HepG2 (cell line): Measurements from ENCODE around the gene TIMM44. TPM values are rescaled to one million over a fixed set of nuclear protein-coding genes. Genes with fewer than 3 reads are reported as not detected.

Source experiments
- AHR ChIP-seq: IDR thresholded peaks from 2 replicates; pipeline ENCODE4 v1.6.1; 2018; ENCODE audit warnings: missing genetic modification reagents, missing compliant biosample characterization
- DRAP1 ChIP-seq: IDR thresholded peaks from 2 replicates; pipeline ENCODE4 v1.6.1; 2016; ENCODE audit warnings: missing genetic modification reagents, missing compliant biosample characterization
- FOXA1 ChIP-seq, 2 experiments: fragments of 450-650 bp in 1 of 2; sonication (generic) in 1 of 2; formaldehyde crosslinking in 1 of 2; IDR thresholded peaks; 2 replicates each; pipeline versions ENCODE4 v1.4.0 to v1.6.1; 2016 to 2020; ENCODE audit warnings: missing genetic modification reagents in 1 of 2
- GATAD1 ChIP-seq: IDR thresholded peaks from 2 replicates; pipeline ENCODE4 v1.6.1; 2016; ENCODE audit warnings: missing genetic modification reagents, missing compliant biosample characterization
- GATAD2A ChIP-seq: IDR thresholded peaks from 2 replicates; pipeline ENCODE4 v1.6.1; 2016
- HDAC6 ChIP-seq: fragments of 200-600 bp; sonication (generic); IDR thresholded peaks from 2 replicates; pipeline ENCODE4 v1.7.0; 2017; ENCODE audit warnings: mild to moderate bottlenecking, antibody characterized with exemption, low read length, low read depth
- MBNL3 ChIP-seq: fragments of 250-450 bp; sonication (Bioruptor Pico); conservative IDR thresholded peaks from 2 replicates; pipeline ENCODE4 v1.8.0; 2022; ENCODE audit warnings: mild to moderate bottlenecking, inconsistent platforms
- MED13 ChIP-seq: sonication (generic); formaldehyde crosslinking; IDR thresholded peaks from 2 replicates; pipeline ENCODE4 v1.5.0; 2020; ENCODE audit warnings: missing genetic modification reagents
- NR2F2 ChIP-seq: IDR thresholded peaks from 2 replicates; pipeline ENCODE4 v1.6.1; 2012; ENCODE audit warnings: low read depth, inconsistent platforms, borderline replicate concordance
- SAP130 ChIP-seq: IDR thresholded peaks from 2 replicates; pipeline ENCODE4 v1.6.1; 2016; ENCODE audit warnings: low read depth
- SIX4 ChIP-seq: sonication (generic); formaldehyde crosslinking; IDR thresholded peaks from 2 replicates; pipeline ENCODE4 v1.4.0; 2020; ENCODE audit warnings: missing genetic modification reagents
- SMC3 ChIP-seq: IDR thresholded peaks from 2 replicates; pipeline ENCODE4 v1.6.1; 2011; ENCODE audit warnings: low read length, improper control_type of control experiment
- SRSF1 ChIP-seq: fragments of 200-400 bp; formaldehyde crosslinking; optimal IDR thresholded peaks from 2 replicates; pipeline ENCODE3; 2017; ENCODE audit warnings: mild to moderate bottlenecking, low read depth, low read length, moderate library complexity
- TFE3 ChIP-seq: IDR thresholded peaks from 2 replicates; pipeline ENCODE4 v1.6.1; 2016
- XBP1 ChIP-seq: sonication (generic); formaldehyde crosslinking; IDR thresholded peaks from 2 replicates; pipeline ENCODE4 v1.5.0; 2020; ENCODE audit warnings: missing genetic modification reagents
- ZBTB1 ChIP-seq: sonication (generic); formaldehyde crosslinking; IDR thresholded peaks from 2 replicates; pipeline ENCODE4 v1.4.0; 2020; ENCODE audit warnings: missing genetic modification reagents, borderline replicate concordance
- ZFP1 ChIP-seq: IDR thresholded peaks from 2 replicates; pipeline ENCODE4 v1.6.1; 2016
- ZNF33A ChIP-seq: sonication (generic); formaldehyde crosslinking; IDR thresholded peaks from 2 replicates; pipeline ENCODE4 v1.5.1; 2020; ENCODE audit warnings: missing genetic modification reagents, mild to moderate bottlenecking, moderate library complexity, borderline replicate concordance
- ZNF432 ChIP-seq: sonication (generic); formaldehyde crosslinking; IDR thresholded peaks from 2 replicates; pipeline ENCODE4 v1.5.0; 2020; ENCODE audit warnings: missing genetic modification reagents, mild to moderate bottlenecking, borderline replicate concordance
- ZNF605 ChIP-seq: sonication (generic); formaldehyde crosslinking; IDR thresholded peaks from 2 replicates; pipeline ENCODE4 v1.8.0; 2022; ENCODE audit warnings: mild to moderate bottlenecking, missing genetic modification reagents
- ZNF672 ChIP-seq: sonication (generic); formaldehyde crosslinking; IDR thresholded peaks from 2 replicates; pipeline ENCODE4 v1.8.1; 2022; ENCODE audit warnings: missing genetic modification reagents
- ZNF687 ChIP-seq: sonication (generic); formaldehyde crosslinking; IDR thresholded peaks from 2 replicates; pipeline ENCODE4 v1.5.1; 2020; ENCODE audit warnings: mild to moderate bottlenecking, missing genetic modification reagents, moderate library complexity
- ZNF691 ChIP-seq: sonication (generic); formaldehyde crosslinking; IDR thresholded peaks from 2 replicates; pipeline ENCODE4 v1.4.0; 2020; ENCODE audit warnings: missing genetic modification reagents, low read depth, mild to moderate bottlenecking, borderline replicate concordance
- ZNF703 ChIP-seq: sonication (generic); formaldehyde crosslinking; IDR thresholded peaks from 2 replicates; pipeline ENCODE4 v1.5.1; 2020; ENCODE audit warnings: missing genetic modification reagents, mild to moderate bottlenecking, moderate library complexity, borderline replicate concordance
- ZSCAN22 ChIP-seq: sonication (generic); formaldehyde crosslinking; IDR thresholded peaks from 2 replicates; pipeline ENCODE4 v1.4.0; 2020; ENCODE audit warnings: mild to moderate bottlenecking, missing genetic modification reagents
- polyA plus RNA-seq, 8 experiments: library from polyadenylated mRNA; depleted of rRNA in 3 of 8; stranded (reverse) in 7 of 8; unstranded in 1 of 8; fragments of >200 nt; fragmentation: Illumina TruSeq in 4 of 8; extraction: Trizol in 4 of 8; gene quantifications; 2 replicates each; pipeline versions ENCODE4 v1.2.1 to v1.2.3, GENCODE V29; 2011 to 2016; ENCODE audit warnings: low read depth in 4 of 8, missing spikeins in 1 of 8, mixed read lengths in 1 of 8; ENCODE audit not compliant: insufficient read depth in 1 of 8
- total RNA-seq, 5 experiments: library from RNA; depleted of rRNA; stranded (reverse); fragments of >200 nt; fragmentation: Illumina TruSeq; extraction: Trizol; gene quantifications; 2 replicates each; pipeline ENCODE4 v1.2.3, GENCODE V29; 2016; ENCODE audit warnings: low read depth in 1 of 5

The TIMM44 gene
- total and polyA plus RNA-seq, 2 of the 13 experiments (the other 11 are each of a cell fraction or from before 2014, with no cell fraction given), result 42.9 to 72.6 TPM

- TF ChIP-seq ZNF432 (no peak), SRSF1 (no peak), ZNF672 (no peak), DRAP1 (CRISPR knock-in tag) (no peak), ZNF605 (0 out of 2 replicates have a peak, but pooled peaks have one; percentile 12), ZBTB1 (CRISPR knock-in tag) (no peak), MBNL3 (no peak), ZNF691 (0 out of 2 replicates have a peak, but pooled peaks have one; percentile 22), SAP130 (no peak; the same call in 1 of the 2 replicates), AHR (no peak), HDAC6 (no peak), ZFP1 (CRISPR knock-in tag) (no peak), NR2F2 (no peak), ZNF687 (CRISPR knock-in tag) (peak; percentile 82), GATAD2A (CRISPR knock-in tag) (no peak), ZSCAN22 (CRISPR knock-in tag) (peak; percentile 54; the same call in 1 of the 2 replicates), MED13 (CRISPR knock-in tag) (no peak), SIX4 (CRISPR knock-in tag) (no peak), ZNF703 (CRISPR knock-in tag) (no peak; the same call in 1 of the 2 replicates), GATAD1 (CRISPR knock-in tag) (no peak), TFE3 (CRISPR knock-in tag) (no peak), SMC3 (no peak), XBP1 (CRISPR knock-in tag) (no peak), FOXA1 (IDR thresholded peaks at IDR 0.05) (no peak), FOXA1 (CRISPR knock-in tag; IDR thresholded peaks at IDR 0.05) (no peak), ZNF33A (CRISPR knock-in tag) (no peak)
Measured at GRCh38 chr19:7916103-7916954, 27.1 kb downstream of the TIMM44 start (continued).
